NB4 (cell line): ENCODE data around the gene CWF19L2.

Experiments
- DNase-seq: peaks from one replicate; pipeline ENCODE4 v3.0.0; 2010; ENCODE audit warnings: low read depth
- H3K4me3 ChIP-seq: one replicate; pipeline ENCODE4 v1.5.1; 2011; ENCODE audit warnings: mild to moderate bottlenecking, low read depth, low read length, moderate library complexity
- CTCF ChIP-seq: IDR thresholded peaks from one replicate; pipeline ENCODE4 v1.5.1; 2012; ENCODE audit warnings: low read depth, low read length
- MYC ChIP-seq: IDR thresholded peaks from 2 replicates; pipeline ENCODE4 v1.6.1; 2011; ENCODE audit warnings: low read depth, low read length
- POLR2A ChIP-seq: IDR thresholded peaks from 2 replicates; pipeline ENCODE4 v1.6.1; 2011; ENCODE audit warnings: mild to moderate bottlenecking; ENCODE audit not compliant: insufficient read length; ENCODE audit errors: extremely low read depth
- TF ChIP-seq, protein P1 (sequence below): IDR thresholded peaks from 2 replicates; pipeline ENCODE4 v1.6.1; 2011; ENCODE audit warnings: low read depth, low read length

The CWF19L2 gene

DNA sequence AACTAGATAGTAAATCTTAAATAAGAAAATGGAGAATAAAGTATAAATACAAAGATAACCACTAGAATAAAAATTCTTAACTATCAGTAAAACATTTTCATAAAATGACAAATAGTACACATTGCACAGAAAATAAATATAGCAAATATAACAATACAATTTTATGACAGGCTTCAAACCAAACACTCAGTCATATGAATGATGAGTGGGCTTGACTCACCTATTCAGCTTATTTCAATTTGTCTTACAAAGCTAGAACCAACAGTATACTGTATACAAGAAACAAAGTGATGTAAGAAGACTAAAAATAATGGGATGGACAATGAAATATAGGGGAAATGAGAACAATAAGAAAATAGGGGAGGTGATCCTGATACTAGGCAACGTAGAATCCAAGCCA lies 141.2 kb downstream of the CWF19L2 start:
- DNase-seq: no peak
- no peak overlapping the region for H3K4me3 ChIP-seq
- TF ChIP-seq MYC: no peak
- no peak for TF ChIP-seq CTCF
- TF ChIP-seq POLR2A: no peak
- TF ChIP-seq, protein P1, sequence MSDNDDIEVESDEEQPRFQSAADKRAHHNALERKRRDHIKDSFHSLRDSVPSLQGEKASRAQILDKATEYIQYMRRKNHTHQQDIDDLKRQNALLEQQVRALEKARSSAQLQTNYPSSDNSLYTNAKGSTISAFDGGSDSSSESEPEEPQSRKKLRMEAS: no peak

GRCh38 chr11:107307991-107308390 lies 149.6 kb downstream of the CWF19L2 start:
- TF ChIP-seq, protein P1: no peak
- TF ChIP-seq CTCF (no peak), MYC (no peak), POLR2A (no peak)
- DNase-seq: no peak
- no peak overlapping the region for H3K4me3 ChIP-seq

DNA sequence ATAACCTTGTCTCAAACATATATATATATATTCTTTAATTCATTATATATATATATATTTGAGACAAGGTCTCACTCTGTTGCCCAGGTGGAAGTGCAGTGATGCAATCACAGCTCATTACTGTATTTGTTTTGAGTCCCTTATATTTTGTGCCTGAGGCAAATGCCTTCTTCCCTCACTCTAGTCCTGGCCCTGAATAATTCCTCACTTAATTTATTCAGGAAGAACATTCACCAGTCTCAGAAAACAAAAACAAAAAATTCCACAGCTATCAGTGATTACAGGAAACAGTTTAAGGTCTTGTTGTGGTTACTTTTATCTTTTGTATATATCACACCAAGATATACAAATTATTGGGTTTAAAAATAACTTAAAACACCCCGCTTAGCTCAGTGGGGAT lies 155.7 kb downstream of the CWF19L2 start:
- no peak for TF ChIP-seq POLR2A
- no peak for TF ChIP-seq MYC
- TF ChIP-seq CTCF: no peak
- TF ChIP-seq, protein P1: no peak
- no peak overlapping the region for H3K4me3 ChIP-seq
- DNase-seq: no peak

DNA sequence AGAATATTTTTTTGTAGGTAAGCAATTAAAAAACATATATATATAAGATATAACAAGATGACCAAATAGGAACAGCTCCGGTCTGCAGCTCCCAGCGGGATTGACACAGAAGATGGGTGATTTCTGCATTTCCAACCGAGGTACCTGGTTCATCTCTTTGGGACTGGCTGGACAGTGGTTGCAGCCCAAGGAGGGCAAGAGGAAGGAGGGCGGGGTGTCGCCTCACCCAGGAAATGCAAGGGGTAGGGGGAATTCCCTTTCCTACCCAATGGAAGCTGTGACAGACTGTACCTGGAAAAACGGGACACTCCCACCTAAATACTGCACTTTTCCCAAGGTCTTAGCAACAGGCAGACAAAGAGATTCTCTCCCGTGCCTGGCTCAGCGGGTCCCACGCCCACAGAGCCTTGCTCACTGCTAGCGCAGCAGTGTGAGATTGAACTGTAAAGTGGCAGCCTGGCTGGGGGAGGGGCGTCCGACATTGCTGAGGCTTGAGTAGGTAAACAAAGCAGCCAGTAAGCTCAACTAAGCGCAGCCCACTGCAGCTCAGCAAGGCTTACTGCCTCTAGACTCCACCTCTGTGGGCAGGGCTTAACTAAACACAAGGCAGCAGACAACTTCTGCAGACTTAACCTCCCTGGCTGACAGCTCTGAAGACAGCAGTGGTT lies 163.8 kb downstream of the CWF19L2 start:
- TF ChIP-seq POLR2A (no peak), CTCF (no peak), MYC (no peak)
- TF ChIP-seq, protein P1: no peak
- H3K4me3 ChIP-seq: no peak overlapping the region
- no peak for DNase-seq

DNA sequence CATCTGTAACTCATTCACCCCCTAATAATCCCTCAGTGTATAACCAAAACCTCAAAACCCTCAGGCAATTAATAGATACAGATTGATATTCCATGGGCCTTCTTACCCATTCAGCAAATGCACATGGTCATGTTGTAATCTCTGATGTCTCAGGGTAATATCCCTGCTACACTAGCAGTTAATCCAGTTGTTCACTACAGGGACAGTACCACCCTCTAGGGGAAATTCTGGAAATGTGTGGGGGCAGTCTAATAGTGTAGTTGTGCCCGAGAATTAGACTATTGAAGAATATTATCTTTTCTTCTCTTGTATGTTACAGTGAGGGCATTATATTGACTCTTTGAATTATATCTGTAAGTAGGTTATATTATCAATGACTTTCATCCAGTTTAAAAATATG lies 175.4 kb downstream of the CWF19L2 start:
- no peak for DNase-seq
- no peak overlapping the region for H3K4me3 ChIP-seq
- TF ChIP-seq MYC (no peak), POLR2A (no peak), CTCF (no peak)
- TF ChIP-seq, protein P1: no peak
